Mucosa of rectum (tissue), 2 donors: ENCODE measurements around the gene FAIM.
"Not testable (repeated sequence)": the region's sequence is repeated elsewhere in the genome, so short reads cannot be mapped to it uniquely, and the experiment has no call there.

Experiments
- H3K27ac ChIP-seq, 2 donors: one replicate each; pipeline ENCODE4 v1.7.0; 2013; ENCODE audit warnings: inconsistent platforms in 2 of 2, low read depth in 2 of 2, low read length in 2 of 2
- H3K27me3 ChIP-seq, 2 donors: one replicate each; pipeline ENCODE4 v1.7.0; 2013; ENCODE audit warnings: low read length in 2 of 2; ENCODE audit not compliant: control insufficient read depth in 2 of 2, insufficient read depth in 2 of 2
- H3K36me3 ChIP-seq, 2 donors: one replicate each; pipeline ENCODE4 v1.7.0; 2013; ENCODE audit warnings: low read length in 2 of 2; ENCODE audit not compliant: control insufficient read depth in 2 of 2, insufficient read depth in 2 of 2
- H3K4me1 ChIP-seq, 2 donors: one replicate each; pipeline ENCODE4 v1.7.0; 2013; ENCODE audit warnings: low read length in 2 of 2, mild to moderate bottlenecking in 1 of 2; ENCODE audit not compliant: control insufficient read depth in 2 of 2, insufficient read depth in 2 of 2
- H3K4me3 ChIP-seq, 2 donors: one replicate each; pipeline ENCODE4 v1.7.0; 2013; ENCODE audit warnings: low read length in 2 of 2
- H3K9ac ChIP-seq, 2 donors: one replicate each; pipeline ENCODE4 v1.7.0; 2013; ENCODE audit warnings: low read length in 2 of 2, low read depth in 1 of 2, mild to moderate bottlenecking in 1 of 2
- H3K9me3 ChIP-seq, 2 donors: one replicate each; pipeline ENCODE4 v1.7.0; 2013; ENCODE audit warnings: low read length in 2 of 2; ENCODE audit not compliant: control insufficient read depth in 2 of 2
- donor health status: healthy.
- donor health status: Normal muscosa, but diverticular disease.

The FAIM gene

DNA sequence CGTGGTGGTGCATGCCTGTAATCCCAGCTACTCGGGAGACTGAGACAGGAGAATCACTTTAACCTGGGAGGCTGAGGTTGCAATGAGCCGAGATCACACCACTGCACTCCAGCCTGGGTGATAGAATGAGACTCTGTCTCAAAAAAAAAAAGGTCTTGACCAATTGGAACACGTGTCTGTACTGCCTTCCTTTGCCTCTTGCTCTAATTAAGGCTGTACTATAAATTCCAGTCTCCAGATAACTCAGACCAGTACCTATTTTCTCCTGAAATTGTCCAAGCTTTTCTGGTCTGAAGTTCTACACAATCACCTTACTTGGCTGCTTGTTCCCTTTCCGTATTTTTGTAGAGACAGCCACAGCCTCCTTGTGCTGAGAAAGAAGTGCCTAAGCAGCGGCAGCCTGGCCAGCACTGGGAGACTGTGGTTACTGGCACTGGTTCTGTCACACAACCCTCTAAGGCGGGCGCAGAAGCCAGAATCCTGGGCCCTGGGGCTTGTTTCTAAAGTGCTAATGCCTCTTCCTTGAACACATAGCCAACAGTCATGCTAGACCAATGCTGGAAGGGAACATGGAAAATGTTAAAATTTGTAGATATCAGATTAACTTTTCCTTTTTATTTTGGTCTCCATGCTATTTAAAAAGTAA, 8.3 kb upstream of the FAIM start:
- H3K4me3 ChIP-seq, result no peak overlapping the region
- no peaks in the 10 kb centered on the region for H3K27me3 ChIP-seq
- no peak overlapping the region for H3K27ac ChIP-seq
- H3K9ac ChIP-seq, result no peak overlapping the region
- H3K36me3 ChIP-seq, result no peaks in the 10 kb centered on the region
- peaks cover 2 to 3% of the 10 kb centered on the region in 2 donors for H3K4me1 ChIP-seq
- no peaks in the 10 kb centered on the region for H3K9me3 ChIP-seq

DNA sequence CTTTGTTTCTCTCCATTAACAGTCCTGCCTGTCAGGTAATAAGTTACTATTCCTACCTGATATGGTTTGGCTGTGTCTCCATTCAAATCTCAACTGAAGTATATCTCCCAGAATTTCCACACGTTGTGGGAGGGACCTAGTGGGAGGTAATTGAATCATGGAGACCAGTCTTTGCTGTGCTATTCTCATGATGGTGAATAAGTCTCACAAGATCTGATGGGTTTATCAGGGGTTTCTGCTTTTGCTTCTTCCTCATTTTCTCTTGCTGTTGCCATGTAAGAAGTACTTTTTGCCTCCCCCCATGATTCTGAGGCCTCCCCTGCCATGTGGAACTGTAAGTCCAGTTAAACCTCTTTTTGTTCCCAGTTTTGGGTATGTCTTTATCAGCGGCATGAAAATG, 6.9 kb upstream of the FAIM start:
- not testable (repeated sequence) for H3K27me3 ChIP-seq, H3K9ac ChIP-seq, H3K9me3 ChIP-seq, H3K4me1 ChIP-seq, H3K27ac ChIP-seq, H3K36me3 ChIP-seq, H3K4me3 ChIP-seq

DNA sequence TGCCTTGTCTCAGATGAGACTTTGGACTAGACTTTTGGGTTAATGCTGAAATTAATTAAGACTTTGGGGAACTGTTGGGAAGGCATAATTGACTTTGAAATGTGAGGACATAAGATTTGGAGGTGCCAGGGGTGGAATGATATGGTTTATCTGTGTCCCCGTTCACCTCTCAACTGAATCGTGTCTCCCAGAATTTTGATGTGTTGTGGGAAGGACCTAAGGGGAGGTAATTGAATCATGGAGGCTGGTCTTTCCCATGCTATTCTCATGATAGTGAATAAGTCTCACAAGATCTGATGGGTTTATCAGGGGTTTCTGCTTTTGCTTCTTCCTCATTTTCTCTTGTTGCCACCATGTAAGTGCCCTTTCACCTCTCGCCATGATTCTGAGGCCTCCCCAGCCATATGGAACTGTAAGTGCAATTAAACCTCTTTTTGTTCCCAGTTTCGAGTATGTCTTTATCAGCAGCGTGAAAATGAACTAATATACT, 4.4 kb upstream of the FAIM start:
- H3K4me3 ChIP-seq, H3K9me3 ChIP-seq, H3K36me3 ChIP-seq, H3K4me1 ChIP-seq, H3K27me3 ChIP-seq, H3K27ac ChIP-seq, H3K9ac ChIP-seq: not testable (repeated sequence)

DNA sequence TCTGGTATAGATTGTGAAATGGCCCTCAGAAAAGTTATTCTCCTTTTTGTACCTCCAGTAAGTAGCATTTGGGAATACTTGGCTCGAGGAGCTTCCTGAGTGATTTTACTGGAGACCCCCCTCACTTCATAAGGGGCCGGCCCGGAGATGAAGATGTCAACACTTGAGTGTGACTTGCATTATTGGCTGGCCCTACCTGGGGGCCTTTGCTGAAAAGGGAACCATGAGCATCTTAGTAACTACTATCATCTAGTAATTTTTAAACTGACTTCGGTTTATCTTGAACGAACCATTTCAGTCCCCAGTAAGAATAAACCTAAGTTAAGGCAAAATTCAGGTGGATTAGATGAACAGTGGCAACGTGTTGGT, 1.3 kb downstream of the FAIM start:
- H3K9ac ChIP-seq, result peak overlapping the region in 1 of 2 donors; percentile 80
- peaks cover 8 to 9% of the 10 kb centered on the region in 2 donors for H3K4me1 ChIP-seq
- no peaks in the 10 kb centered on the region for H3K36me3 ChIP-seq
- peak overlapping the region in 1 of 2 donors; percentile 91 for H3K4me3 ChIP-seq
- H3K9me3 ChIP-seq, result no peaks in the 10 kb centered on the region
- no peak overlapping the region for H3K27ac ChIP-seq
- no peaks in the 10 kb centered on the region for H3K27me3 ChIP-seq

DNA sequence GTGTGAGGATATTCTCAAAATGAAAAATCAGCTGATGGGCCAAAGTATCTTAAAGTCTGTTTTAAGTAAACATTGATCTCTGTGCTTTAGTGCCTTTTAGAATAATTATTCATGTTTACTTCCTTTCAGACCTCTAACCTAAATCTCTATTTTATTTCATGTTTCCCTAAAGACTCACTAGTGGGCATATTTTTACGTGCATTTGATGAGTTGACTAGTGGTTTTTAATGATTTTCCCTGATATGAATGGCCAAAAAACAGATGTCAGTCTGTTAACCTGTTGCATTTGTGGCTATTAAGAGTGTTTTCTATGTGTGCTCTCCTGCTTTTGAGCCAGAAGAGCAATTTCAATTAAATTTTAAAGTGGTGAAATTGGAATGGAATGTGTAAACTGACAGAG, 6.9 kb downstream of the FAIM start:
- Histone ChIP-seq H3K36me3 (no peaks in the 10 kb centered on the region), H3K27ac (no peak overlapping the region), H3K4me1 (no peaks in the 10 kb centered on the region), H3K9ac (no peak overlapping the region), H3K4me3 (no peak overlapping the region), H3K9me3 (no peaks in the 10 kb centered on the region), H3K27me3 (no peaks in the 10 kb centered on the region)

DNA sequence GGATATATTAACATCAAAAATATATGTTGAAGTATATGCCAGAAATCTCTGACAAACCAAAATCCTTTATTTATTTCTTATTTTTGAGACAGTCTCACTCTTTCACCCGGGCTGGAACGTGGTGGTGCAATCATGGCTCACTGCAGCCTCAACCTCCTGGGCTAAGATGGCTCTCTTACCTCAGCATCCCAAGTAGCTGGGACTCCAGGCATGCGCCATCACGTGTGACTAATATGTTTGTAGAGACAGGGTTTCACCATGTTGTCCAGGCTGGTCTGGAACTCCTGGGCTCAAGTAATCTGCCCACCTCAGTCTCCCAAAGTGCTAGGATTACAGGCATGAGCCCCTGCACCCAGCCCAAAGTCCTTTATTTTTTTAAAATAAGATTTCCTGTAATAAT, 11.9 kb downstream of the FAIM start:
- Histone ChIP-seq H3K9ac (no peak overlapping the region), H3K27ac (no peak overlapping the region), H3K27me3 (no peaks in the 10 kb centered on the region), H3K9me3 (no peaks in the 10 kb centered on the region), H3K4me1 (no peaks in the 10 kb centered on the region), H3K36me3 (no peaks in the 10 kb centered on the region), H3K4me3 (no peak overlapping the region)

DNA sequence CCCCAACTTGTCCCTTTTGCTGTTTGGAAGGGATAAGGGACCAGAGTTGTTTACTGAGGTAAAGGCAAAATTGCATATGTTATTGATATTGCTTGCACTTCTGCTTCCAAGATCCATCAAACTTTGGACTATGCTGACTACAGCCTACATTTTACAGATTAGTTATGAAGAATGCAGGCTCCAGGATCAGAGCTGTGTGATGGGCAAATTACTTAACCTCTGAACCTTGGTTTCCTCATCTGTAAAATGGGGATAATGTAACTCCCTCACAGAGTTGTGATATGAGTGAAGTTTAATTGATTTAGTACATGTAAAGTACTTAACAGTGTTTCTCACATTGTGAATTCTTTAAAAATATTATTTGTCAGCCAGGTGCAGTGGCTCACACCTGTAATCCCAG, 15.9 kb downstream of the FAIM start:
- H3K27me3 ChIP-seq, result no peaks in the 10 kb centered on the region
- no peak overlapping the region for H3K27ac ChIP-seq
- H3K9me3 ChIP-seq, result no peaks in the 10 kb centered on the region
- no peak overlapping the region for H3K4me3 ChIP-seq
- no peaks in the 10 kb centered on the region for H3K36me3 ChIP-seq
- no peaks in the 10 kb centered on the region for H3K4me1 ChIP-seq
- H3K9ac ChIP-seq, result no peak overlapping the region

DNA sequence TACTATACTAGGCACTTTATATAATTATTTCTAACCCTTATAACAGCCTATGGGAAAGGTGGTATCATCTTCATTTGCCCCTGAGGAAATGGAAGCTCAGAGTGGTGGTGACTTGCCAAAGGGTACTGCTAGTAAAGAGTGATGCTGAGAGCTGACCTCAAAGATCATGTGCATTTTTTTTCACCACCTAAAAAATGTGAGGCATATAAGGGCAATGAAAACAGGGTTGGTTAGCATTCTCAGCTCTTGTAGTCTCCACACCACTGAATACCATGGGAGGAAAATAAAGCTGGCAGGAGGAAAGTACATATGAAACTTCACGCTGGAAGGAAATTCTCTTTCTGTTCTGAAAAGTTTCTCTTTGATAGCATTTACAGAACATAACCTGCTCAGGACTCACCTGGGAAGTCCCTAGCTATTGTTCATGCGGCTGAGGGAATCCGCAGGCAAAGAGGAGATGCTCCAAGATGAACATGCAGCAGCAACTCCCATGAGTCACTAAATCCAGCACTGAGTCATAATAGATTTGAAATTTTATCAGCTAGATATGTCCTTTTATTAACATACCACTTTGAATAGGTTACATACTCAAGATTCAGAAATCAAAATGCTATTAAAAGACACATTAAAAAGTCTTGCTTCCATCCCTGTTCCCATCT, 17.3 kb downstream of the FAIM start:
- H3K4me3 ChIP-seq, result no peak overlapping the region
- H3K27me3 ChIP-seq, result no peaks in the 10 kb centered on the region
- no peaks in the 10 kb centered on the region for H3K4me1 ChIP-seq
- no peaks in the 10 kb centered on the region for H3K9me3 ChIP-seq
- no peaks in the 10 kb centered on the region for H3K36me3 ChIP-seq
- H3K27ac ChIP-seq, result no peak overlapping the region
- no peak overlapping the region for H3K9ac ChIP-seq

DNA sequence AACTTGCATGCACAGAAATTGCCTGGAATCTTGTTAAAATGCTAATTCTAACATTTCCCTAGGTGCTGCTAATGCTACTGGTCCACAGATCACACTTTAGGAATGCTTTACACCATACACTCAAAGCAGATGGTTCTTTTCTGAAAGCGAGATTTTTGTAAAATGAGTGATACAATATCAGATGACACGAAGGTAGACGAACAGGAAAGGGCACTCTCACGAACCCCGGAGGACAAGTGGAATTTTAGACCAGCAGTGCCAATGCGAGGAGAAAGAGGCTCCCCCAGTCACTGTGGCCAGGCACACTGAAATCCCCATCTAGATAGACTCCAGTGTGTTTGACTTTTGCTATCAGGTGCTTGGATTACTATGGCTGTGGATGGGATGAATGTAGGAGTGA, 21.0 kb downstream of the FAIM start:
- Histone ChIP-seq H3K4me3 (no peak overlapping the region), H3K27ac (no peak overlapping the region), H3K9me3 (no peaks in the 10 kb centered on the region), H3K36me3 (peaks cover 3 to 4% of the 10 kb centered on the region in 2 donors), H3K4me1 (no peaks in the 10 kb centered on the region), H3K9ac (no peak overlapping the region), H3K27me3 (no peaks in the 10 kb centered on the region)

DNA sequence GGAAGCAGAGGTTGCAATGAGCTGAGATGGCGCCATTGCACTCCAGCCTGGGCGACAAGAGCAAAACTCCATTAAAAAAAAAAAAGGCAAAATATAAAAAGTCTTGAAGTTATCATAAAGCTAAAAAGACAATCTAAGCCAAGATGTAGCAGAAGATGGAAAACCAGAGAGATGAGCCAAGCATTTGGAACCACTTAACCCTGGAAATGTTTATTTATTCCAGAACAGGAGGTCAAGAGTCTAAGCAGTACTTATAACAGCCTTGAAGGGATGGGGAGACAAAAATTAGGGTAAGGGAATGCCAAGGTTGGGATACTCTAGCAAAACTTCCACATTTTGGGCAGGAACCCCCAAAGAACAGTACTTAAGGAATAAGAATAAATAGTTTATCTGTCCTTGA, 30.1 kb downstream of the FAIM start:
- no peaks in the 10 kb centered on the region for H3K9me3 ChIP-seq
- H3K9ac ChIP-seq, result no peak overlapping the region
- H3K27me3 ChIP-seq, result no peaks in the 10 kb centered on the region
- no peak overlapping the region for H3K4me3 ChIP-seq
- H3K4me1 ChIP-seq, result no peaks in the 10 kb centered on the region
- H3K36me3 ChIP-seq, result no peaks in the 10 kb centered on the region
- no peak overlapping the region for H3K27ac ChIP-seq
